Activated CD4-positive, alpha-beta T cell treated with anti-CD3 and anti-CD28 coated beads, Interleukin-2, amount 50 U/mL, for 4 hours (primary cell): ENCODE results near the gene RSPH3.
"Not testable (repeated sequence)": the region's sequence is repeated elsewhere in the genome, so short reads cannot be mapped to it uniquely, and the experiment has no call there.

Experiments
- DNase-seq, 2 experiments: peaks; one replicate each; pipeline ENCODE4 v3.0.0-alpha.2; 2020

Gene RSPH3

DNA sequence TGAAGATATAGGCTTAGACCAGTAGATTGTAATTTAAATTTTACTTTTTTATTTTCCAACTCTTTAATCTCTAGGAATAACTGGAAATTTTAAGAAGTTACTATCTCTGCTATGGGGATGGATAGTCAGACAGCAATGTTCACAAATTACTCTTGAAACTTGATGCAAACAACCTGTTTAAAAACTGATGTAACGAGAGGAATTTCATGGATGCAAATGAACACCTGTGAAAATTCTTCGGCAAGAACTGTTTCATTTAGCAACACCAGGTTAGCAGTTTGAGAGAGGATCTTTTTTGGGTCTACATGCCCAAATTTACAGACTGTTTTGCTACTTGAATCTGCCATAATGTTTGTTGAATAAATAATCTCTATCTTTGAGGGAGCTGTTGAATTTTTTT, 20.0 kb upstream of the RSPH3 start:
- no peak for DNase-seq

GRCh38 chr6:159017757-159018559, 18.0 kb upstream of the RSPH3 start:
- no peak for DNase-seq

- no peak for DNase-seq
Measured at GRCh38 chr6:159014406-159014805, 14.4 kb upstream of the RSPH3 start.

- DNase-seq = no peak
Measured at GRCh38 chr6:159013229-159013628, 13.2 kb upstream of the RSPH3 start.

DNA sequence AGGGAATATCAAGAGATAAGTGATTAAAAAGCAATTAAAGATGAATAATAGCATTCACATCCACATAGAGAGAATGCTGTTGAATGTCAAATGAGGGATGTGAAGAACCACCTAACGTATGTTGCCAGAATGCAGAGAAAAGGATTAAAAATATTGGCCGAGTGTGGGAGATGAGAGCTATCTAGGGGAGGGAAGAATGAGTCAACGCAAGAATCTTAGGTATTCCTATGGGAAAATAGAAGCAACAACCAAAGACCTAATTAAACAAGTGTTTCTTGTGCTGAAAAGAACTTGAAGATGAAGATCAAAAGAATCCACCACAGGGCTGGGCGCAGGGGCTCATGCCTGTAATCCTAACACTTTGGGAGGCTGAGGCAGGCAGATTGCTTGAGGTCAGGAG, 12.2 kb upstream of the RSPH3 start:
- DNase-seq = no peak

DNA sequence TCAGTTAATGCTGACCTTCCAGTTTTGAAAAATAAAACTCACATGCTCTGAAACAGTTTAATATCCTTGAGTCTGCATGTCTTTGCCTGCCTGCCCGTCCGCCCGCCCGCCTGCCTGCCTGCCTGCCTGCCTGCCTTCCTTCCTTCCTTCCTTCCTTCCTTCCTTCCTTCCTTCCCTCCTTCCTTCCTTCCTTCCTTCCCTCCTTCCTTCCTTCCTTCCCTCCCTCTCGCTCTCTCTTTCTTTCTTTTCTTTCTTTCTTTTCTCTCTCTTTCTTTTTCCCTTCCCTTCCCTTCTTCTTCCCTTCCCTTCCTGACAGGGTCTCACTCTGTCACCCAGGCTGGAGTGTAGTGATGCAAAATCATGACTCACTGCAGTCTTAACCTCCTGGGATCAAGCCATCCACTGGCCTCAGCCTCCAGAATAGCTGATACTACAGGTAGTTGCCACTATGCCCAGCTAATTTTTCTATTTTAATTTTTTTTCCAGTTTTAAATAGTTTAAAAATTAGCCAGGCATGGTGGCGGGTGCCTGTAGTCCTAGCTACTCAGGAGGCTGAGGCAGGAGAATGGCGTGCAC, 10.1 kb upstream of the RSPH3 start:
- not testable (repeated sequence) for DNase-seq

DNA sequence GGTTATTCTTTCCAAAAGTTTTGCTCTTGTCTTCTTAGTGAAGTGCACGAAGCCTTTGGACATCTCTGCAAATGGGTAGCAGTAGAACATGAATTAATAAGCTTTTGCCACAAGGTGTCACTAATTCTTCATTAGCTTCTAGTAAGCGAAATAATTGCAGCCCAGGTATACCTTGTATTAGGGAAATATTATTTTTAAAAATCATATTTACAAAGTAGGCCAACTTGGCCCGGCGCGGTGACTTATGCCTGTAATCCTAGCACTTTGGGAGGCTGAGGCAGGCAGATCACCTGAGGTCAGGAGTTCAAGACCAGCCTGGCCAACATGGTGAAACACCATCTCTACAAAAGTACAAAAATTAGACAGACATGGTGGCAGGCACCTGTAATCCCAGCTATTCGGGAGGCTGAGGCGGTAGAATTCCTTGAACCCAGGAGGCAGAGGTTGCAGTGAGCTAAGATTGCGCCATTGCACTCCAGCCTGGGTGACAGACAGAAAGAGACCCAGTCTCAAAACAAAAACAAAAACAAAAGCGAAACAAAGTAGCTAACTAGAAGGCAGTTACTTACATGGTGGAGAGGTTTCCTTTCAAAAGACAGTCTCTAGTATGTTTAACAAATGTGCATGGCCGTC, 8.8 kb upstream of the RSPH3 start:
- DNase-seq = no peak

GRCh38 chr6:159007510-159007909, 7.5 kb upstream of the RSPH3 start:
- no peak for DNase-seq

DNA sequence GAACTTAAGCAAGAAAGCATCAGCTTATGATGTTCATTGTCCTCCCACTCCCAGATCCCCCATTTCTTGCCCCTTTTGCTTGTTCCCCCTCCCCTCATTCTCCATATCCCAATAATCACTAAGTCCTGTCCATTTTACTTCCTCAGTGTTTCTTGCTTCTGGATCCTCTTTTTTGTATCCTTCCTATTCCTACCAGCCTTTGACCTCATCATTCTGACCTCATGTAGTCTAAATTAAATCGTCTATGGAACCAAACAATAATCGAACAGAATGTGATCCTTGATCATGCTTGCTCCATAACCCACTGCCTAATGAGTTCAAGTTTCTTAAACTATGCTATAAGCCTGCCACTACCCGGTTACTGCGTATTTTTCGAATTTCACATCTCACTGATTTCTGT, 5.4 kb upstream of the RSPH3 start:
- DNase-seq = no peak

GRCh38 chr6:159004592-159004991, 4.6 kb upstream of the RSPH3 start:
- DNase-seq = no peak

- DNase-seq = no peak
Measured at GRCh38 chr6:159002432-159003155, 2.6 kb upstream of the RSPH3 start.

GRCh38 chr6:158999154-158999665, 792 bp downstream of the RSPH3 start:
- no peak for DNase-seq

DNA sequence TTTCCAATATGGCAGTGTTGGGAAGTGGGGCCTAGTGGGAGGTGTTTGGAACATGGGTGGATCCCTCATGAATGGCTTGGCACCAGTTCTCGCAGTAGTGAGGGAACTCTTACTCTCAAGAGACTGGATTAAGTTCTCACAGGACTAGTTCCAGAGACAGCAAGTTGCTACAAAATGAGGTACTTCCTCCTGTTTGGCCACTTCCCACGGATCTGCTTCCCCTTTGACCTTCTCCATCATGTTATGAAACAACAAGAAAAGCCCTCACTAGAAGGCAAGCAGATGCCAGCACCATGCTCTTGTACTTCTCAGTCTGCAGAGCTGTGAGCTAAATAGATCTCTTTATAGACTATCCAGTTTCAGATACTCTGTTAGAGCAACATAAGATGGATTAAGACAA, 3.1 kb downstream of the RSPH3 start:
- no peak for DNase-seq

DNA sequence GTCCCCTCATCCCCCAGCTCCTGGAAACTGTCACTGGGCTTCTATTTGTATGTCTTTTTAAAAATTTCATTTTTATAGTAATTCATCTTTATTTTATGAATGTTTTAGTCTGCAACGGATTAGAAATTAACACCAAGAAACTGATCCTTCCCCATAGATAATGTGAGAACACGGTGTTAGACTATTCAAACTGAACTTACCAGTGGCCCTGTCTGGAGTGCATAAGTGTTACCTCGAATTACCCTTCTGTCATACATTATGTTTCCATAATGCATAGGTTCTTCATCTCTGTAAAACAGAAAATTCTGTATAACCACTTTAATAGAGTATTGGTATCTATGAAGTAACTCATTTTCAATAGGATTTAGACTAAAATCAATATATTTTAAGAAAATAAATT, 6.4 kb downstream of the RSPH3 start:
- DNase-seq = no peak

- DNase-seq = no peak
Measured at GRCh38 chr6:158991017-158991723, 8.8 kb downstream of the RSPH3 start.

DNA sequence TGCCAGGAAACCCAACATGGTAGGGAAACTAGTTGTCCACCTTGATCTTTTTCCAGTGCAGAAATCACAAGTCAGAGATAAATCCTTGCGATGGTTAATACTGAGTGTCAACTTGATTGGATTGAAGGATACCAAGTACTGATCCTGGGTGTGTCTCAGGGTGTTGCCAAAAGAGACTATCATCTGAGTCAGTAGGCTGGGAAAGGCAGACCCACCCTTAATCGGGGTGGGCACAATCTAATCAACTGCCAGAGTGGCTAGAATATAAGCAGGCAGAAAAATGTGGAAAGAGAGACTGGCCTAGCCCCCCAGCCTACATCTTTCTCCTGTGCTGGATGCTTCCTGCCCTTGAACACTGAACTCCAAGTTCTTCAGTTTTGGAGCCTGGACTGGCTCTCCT, 10.3 kb downstream of the RSPH3 start:
- not testable (repeated sequence) for DNase-seq

- DNase-seq = no peak
Measured at GRCh38 chr6:158988477-158988876, 11.5 kb downstream of the RSPH3 start.

DNA sequence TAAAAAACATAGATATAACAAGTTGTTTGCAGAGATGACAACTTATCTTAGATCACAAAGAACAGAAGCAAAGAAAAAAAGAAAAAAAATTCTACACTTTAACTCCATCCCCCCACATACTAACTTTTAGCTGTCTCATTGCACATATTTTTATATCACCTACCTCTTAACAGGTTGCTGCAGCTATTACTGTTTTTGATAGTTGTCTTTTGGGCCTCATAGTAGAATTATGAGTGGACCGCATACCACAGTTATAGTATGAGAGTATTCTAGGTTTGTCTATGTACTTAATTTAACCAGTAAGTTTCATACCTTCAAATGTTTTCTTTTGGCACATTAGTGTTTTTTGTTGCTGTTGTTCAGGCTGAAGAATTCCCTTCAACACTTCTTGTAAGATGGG, 12.3 kb downstream of the RSPH3 start:
- DNase-seq = no peak

DNA sequence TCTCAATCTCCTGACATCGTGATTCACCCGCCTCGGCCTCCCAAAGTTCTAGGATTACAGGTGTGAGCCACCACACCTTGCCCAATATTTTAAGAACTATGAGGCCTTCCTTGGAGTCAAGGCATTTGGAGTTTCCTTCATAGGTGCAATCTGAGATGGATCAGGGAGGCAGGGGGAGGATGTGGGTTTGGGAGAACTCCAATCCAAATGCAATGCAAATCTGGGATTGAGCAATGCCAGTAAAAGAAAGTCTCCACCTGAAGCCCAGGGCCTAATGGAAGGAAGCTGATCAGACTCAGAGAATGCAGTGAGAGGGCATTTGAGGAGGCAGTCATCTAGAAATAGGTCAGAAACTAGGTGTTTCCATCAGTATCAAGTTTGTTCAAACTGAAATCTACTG, 21.2 kb downstream of the RSPH3 start:
- no peak for DNase-seq

DNA sequence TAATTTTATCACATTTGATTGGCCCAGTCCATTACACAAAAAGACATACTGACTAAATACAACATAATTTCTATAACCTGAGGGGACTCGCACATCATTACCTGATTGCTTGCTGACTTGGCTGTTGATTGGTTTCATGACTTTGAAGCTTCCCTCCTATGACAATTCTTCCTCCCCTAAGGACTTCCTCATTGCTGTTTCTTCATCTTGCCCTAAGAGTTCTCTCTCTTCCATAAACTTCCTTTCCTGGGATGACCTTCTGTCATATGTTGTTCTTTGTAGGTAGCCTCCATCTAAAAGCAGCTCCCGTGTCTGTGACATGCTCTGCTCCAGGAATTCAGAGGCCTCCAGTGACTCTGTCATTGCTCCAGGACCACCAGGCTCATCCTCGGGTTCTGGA, 22.6 kb downstream of the RSPH3 start:
- DNase-seq = no peak

GRCh38 chr6:158972241-158973233, 27.5 kb downstream of the RSPH3 start:
- no peak for DNase-seq
